ENCODE results near the gene ZFP90. TPM values are rescaled to one million over a fixed set of nuclear protein-coding genes. Genes with fewer than 3 reads are reported as not detected.

Gene ZFP90
- total RNA-seq, 1 experiment from 2014 or later: 30.4 TPM

DNA sequence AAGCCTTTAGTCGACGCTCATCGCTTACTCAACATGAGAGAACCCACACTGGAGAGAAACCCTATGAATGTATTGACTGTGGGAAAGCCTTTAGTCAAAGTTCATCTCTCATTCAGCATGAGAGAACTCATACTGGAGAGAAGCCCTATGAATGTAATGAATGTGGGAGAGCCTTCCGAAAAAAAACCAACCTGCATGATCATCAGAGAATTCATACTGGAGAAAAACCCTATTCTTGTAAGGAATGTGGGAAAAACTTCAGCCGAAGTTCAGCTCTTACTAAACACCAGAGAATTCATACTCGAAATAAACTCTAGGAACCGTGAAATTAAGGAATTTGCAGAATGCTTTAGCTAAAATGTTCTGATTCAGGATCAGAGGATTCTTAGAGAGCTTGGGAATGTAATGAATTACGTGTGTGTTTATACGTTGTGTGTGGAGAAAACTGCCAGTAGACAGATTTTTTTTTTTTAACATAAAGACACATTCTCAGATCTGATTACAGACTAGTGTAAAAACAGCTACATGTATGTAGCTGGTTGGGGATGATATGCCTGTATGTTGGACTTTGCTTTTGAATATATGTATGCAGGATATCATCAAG lies 25.4 kb downstream of the ZFP90 start:
- no peak for DNase-seq
- BruUV-seq (replicated peaks): no TSS peak
- TF ChIP-seq, protein P1, sequence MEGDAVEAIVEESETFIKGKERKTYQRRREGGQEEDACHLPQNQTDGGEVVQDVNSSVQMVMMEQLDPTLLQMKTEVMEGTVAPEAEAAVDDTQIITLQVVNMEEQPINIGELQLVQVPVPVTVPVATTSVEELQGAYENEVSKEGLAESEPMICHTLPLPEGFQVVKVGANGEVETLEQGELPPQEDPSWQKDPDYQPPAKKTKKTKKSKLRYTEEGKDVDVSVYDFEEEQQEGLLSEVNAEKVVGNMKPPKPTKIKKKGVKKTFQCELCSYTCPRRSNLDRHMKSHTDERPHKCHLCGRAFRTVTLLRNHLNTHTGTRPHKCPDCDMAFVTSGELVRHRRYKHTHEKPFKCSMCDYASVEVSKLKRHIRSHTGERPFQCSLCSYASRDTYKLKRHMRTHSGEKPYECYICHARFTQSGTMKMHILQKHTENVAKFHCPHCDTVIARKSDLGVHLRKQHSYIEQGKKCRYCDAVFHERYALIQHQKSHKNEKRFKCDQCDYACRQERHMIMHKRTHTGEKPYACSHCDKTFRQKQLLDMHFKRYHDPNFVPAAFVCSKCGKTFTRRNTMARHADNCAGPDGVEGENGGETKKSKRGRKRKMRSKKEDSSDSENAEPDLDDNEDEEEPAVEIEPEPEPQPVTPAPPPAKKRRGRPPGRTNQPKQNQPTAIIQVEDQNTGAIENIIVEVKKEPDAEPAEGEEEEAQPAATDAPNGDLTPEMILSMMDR (IDR thresholded peaks at IDR 0.05; ENCODE audit: unreplicated experiment): no peak
- no peak overlapping the region for H3K27ac Mint-ChIP-seq (ENCODE audit: unreplicated experiment)
- H3K36me3 Mint-ChIP-seq (ENCODE audit: insufficient read depth, unreplicated experiment): peaks cover 32% of the 10 kb centered on the region
- no peaks in the 10 kb centered on the region for H3K4me1 Mint-ChIP-seq (ENCODE audit: low read depth, unreplicated experiment)
- CTCF ChIA-PET: no interaction called here
- no peaks in the 10 kb centered on the region for H3K27me3 Mint-ChIP-seq (ENCODE audit: unreplicated experiment)
- intact Hi-C loops (cut with micrococcal nuclease; ENCODE audit: unreplicated experiment): no loop called here
- no peak overlapping the region for H3K4me3 Mint-ChIP-seq (ENCODE audit: low read depth, unreplicated experiment)
- H3K9me3 Mint-ChIP-seq (ENCODE audit: low read depth, unreplicated experiment): peaks cover 28% of the 10 kb centered on the region

DNA sequence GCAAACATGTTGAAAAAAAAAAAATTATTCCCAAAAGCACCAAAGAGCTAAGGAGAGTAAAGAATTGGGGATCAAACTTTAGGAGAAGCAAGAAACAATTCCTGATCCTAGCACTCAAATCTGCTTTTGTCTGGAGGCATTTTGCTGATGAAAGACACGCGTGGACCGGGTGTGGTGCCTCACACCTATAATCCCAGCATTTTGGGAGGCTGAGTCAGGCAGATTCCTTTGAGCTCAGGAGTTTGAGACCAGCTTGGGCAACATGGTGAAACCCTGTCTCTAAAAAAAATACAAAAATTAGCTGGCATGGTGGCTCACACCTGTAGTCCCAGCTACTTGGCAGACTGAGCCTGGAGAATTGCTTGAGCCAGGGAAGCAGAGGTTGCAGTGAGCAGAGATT lies 35.4 kb downstream of the ZFP90 start:
- no peak overlapping the region for H3K4me3 Mint-ChIP-seq (ENCODE audit: low read depth, unreplicated experiment)

GRCh38 chr16:68575082-68575481 lies 36.0 kb downstream of the ZFP90 start:
- Mint-ChIP-seq H3K36me3 (ENCODE audit: insufficient read depth, unreplicated experiment) (peaks cover 6% of the 10 kb centered on the region), H3K4me3 (ENCODE audit: low read depth, unreplicated experiment) (no peak overlapping the region), H3K9me3 (ENCODE audit: low read depth, unreplicated experiment) (peaks cover 31% of the 10 kb centered on the region), H3K27me3 (ENCODE audit: unreplicated experiment) (no peaks in the 10 kb centered on the region), H3K27ac (ENCODE audit: unreplicated experiment) (no peak overlapping the region), H3K4me1 (ENCODE audit: low read depth, unreplicated experiment) (no peaks in the 10 kb centered on the region)
- intact Hi-C loops (cut with micrococcal nuclease; ENCODE audit: unreplicated experiment): no loop called here
- BruUV-seq (replicated peaks): no TSS peak
- TF ChIP-seq, protein P1 (IDR thresholded peaks at IDR 0.05; ENCODE audit: unreplicated experiment): no peak
- CTCF ChIA-PET: interaction anchor here (0.6 kb wide), 1 partner anchor 37 kb away, joined by 4 read pairs; no protein-coding TSS in a partner anchor
- DNase-seq: no peak

More for the DNA sequence above, 35.4 kb downstream of the ZFP90 start:
- Mint-ChIP-seq H3K36me3 (ENCODE audit: insufficient read depth, unreplicated experiment) (peaks cover 6% of the 10 kb centered on the region), H3K27me3 (ENCODE audit: unreplicated experiment) (no peaks in the 10 kb centered on the region), H3K4me1 (ENCODE audit: low read depth, unreplicated experiment) (no peaks in the 10 kb centered on the region), H3K9me3 (ENCODE audit: low read depth, unreplicated experiment) (peaks cover 35% of the 10 kb centered on the region), H3K27ac (ENCODE audit: unreplicated experiment) (no peak overlapping the region)
- BruUV-seq (replicated peaks): no TSS peak
- intact Hi-C loops (cut with micrococcal nuclease; ENCODE audit: unreplicated experiment): no loop called here
- CTCF ChIA-PET: interaction anchor here (0.6 kb wide), 1 partner anchor 38 kb away, joined by 4 read pairs; no protein-coding TSS in a partner anchor
- DNase-seq: no peak
- TF ChIP-seq, protein P1 (IDR thresholded peaks at IDR 0.05; ENCODE audit: unreplicated experiment): no peak

- CTCF ChIA-PET: no interaction called here
- TF ChIP-seq, protein P1 (IDR thresholded peaks at IDR 0.05; ENCODE audit: unreplicated experiment): no peak
- Mint-ChIP-seq H3K4me1 (ENCODE audit: low read depth, unreplicated experiment) (no peaks in the 10 kb centered on the region), H3K27ac (ENCODE audit: unreplicated experiment) (no peak overlapping the region), H3K4me3 (ENCODE audit: low read depth, unreplicated experiment) (no peak overlapping the region), H3K27me3 (ENCODE audit: unreplicated experiment) (no peaks in the 10 kb centered on the region), H3K9me3 (ENCODE audit: low read depth, unreplicated experiment) (peaks cover 25% of the 10 kb centered on the region), H3K36me3 (ENCODE audit: insufficient read depth, unreplicated experiment) (peaks cover 6% of the 10 kb centered on the region)
- no peak for DNase-seq
- intact Hi-C loops (cut with micrococcal nuclease; ENCODE audit: unreplicated experiment): no loop called here
- BruUV-seq (replicated peaks): no TSS peak
These were observed 38.3 kb downstream of the ZFP90 start for GRCh38 chr16:68577352-68577853.

Measured in Calu3 (cell line).